Measurements from ENCODE around the gene SLC17A5. TPM values are rescaled to one million over a fixed set of nuclear protein-coding genes. Genes with fewer than 3 reads are reported as not detected.
"Not testable (repeated sequence)": the region's sequence is repeated elsewhere in the genome, so short reads cannot be mapped to it uniquely, and the experiment has no call there.

The SLC17A5 gene
- total and polyA plus RNA-seq, 2 donors (not counting 3 experiments of a cell fraction or from before 2014, with no cell fraction given): 15.2 to 18.7 TPM

DNA sequence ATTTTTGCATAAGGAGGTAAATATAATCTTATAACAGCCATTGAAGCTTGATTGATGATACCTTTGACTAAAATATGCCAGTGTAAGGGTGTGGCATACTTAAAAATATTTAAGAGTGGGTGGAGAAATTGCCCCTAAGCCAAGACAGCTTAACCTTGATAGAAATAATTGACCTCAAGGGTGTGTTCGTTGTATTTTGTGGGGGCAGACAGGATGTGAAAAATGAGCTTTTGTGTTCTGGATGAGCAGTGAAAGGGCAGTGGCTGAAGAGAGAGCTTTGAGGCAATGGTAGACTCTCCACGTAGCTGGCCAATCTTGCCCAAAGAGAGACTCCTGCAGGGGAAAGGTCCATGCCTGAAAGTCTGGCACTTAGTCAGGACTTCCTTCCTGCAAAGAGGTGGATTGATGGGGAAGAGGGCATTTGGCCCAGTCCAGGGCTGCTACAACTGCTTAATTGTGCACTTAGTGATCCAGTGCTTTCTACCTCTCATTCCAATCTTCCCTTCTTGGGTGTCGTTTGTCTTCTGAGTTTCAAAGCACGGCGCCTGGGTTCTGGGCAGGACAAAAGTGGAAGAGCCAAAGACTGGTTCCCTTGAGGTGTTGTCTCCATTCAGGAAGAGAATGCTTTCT, 26.6 kb upstream of the SLC17A5 start:
- POLR2A ChIA-PET: no interaction called here
- Histone ChIP-seq H3K9me3 (replicated peaks; ENCODE audit: control insufficient read depth, insufficient read depth, low read length) (no peaks in the 10 kb centered on the region), H2AFZ (ENCODE audit: low read depth, low read length) (peak overlapping the region; percentile 4), H3K27ac (ENCODE audit: insufficient read depth, low read depth, low read length) (no peak overlapping the region), H3K4me2 (ENCODE audit: insufficient read depth, low read length) (no peak overlapping the region), H3K4me3 (replicated peaks in 1 of 3; ENCODE audit: insufficient read depth in 1 of 3, low read depth in 1 of 3, low read length in 3 of 3) (no peak overlapping the region), H4K20me1 (replicated peaks; ENCODE audit: control insufficient read depth, extremely low read depth, insufficient read depth, low read length) (no peaks in the 10 kb centered on the region), H3K27me3 (ENCODE audit: control insufficient read depth in 2 of 2, insufficient read depth in 2 of 2, low read length in 2 of 2) (no peaks in the 10 kb centered on the region), H3K36me3 (ENCODE audit: control insufficient read depth in 2 of 2, extremely low read depth in 1 of 2, insufficient read depth in 2 of 2, low read length in 2 of 2) (no peaks in the 10 kb centered on the region), H3K79me2 (ENCODE audit: control insufficient read depth, insufficient read depth, low read length) (no peaks in the 10 kb centered on the region), H3K9ac (replicated peaks; ENCODE audit: extremely low read depth, insufficient read depth, low read length) (no peak overlapping the region), H3K4me1 (ENCODE audit: control insufficient read depth, extremely low read depth, insufficient read depth, low read length) (peaks cover 3% of the 10 kb centered on the region), H3K9me1 (replicated peaks; ENCODE audit: control insufficient read depth, extremely low read depth, insufficient read depth, low read length) (no peaks in the 10 kb centered on the region)
- CTCF ChIA-PET: interaction anchor here (0.5 to 10.0 kb wide), 7 partner anchors 11 to 1529 kb away, joined by 3 to 343 read pairs (median 3); no protein-coding TSS in a partner anchor
- no peak for FAIRE-seq
- BruUV-seq (replicated peaks): no TSS peak
- dilution Hi-C loops (cut with MboI; ENCODE audit: extremely low pct_ligation_motif_present, low sequenced_read_pairs) (no loop called here), intact Hi-C loops (cut with micrococcal nuclease) (no loop called here)
- no peak for DNase-seq (ENCODE audit: low read depth, low spot score)
- TF ChIP-seq, protein P1, sequence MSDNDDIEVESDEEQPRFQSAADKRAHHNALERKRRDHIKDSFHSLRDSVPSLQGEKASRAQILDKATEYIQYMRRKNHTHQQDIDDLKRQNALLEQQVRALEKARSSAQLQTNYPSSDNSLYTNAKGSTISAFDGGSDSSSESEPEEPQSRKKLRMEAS (IDR thresholded peaks at IDR 0.05; ENCODE audit: insufficient read depth, insufficient read length): no peak
- TF ChIP-seq GATA2 (IDR thresholded peaks at IDR 0.05; ENCODE audit: insufficient read depth, insufficient read length, low read depth, low read length) (no peak), CTCF (IDR thresholded peaks at IDR 0.05; ENCODE audit: extremely low read depth in 1 of 2, insufficient read depth in 1 of 2, low read depth in 1 of 2, low read length in 2 of 2) (no peak), JUN (IDR thresholded peaks at IDR 0.05; ENCODE audit: borderline replicate concordance, insufficient read depth, insufficient read length, low read depth) (no peak), POLR2A (IDR thresholded peaks at IDR 0.05; ENCODE audit: low read depth, low read length) (no peak), FOS (IDR thresholded peaks at IDR 0.05; ENCODE audit: borderline replicate concordance, insufficient read depth, low read length) (no peak), MYC (IDR thresholded peaks at IDR 0.05; ENCODE audit: low read depth, low read length) (no peak)

DNA sequence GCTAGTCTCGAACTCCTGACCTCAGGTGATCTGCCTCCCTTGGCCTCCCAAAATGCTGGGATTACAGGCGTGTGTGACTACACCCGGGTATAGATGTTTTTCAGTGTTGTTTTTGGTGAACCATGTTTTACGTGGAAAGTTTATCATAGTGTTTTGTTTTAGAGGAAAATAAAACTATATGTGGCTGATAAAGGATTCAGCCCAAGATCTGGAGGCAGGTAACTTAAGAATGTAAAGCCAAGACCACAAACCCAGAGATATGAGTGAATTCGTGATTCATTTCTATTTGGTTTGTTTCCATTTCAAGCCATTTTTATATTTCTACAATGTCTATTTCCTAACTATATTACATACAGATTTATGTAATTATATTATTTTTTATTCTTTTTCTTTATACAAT, 26.1 kb upstream of the SLC17A5 start:
- H4K20me1 ChIP-seq (replicated peaks; ENCODE audit: control insufficient read depth, extremely low read depth, insufficient read depth, low read length); H2AFZ ChIP-seq (ENCODE audit: low read depth, low read length); H3K9me1 ChIP-seq (replicated peaks; ENCODE audit: control insufficient read depth, extremely low read depth, insufficient read depth, low read length); H3K36me3 ChIP-seq (ENCODE audit: control insufficient read depth in 2 of 2, extremely low read depth in 1 of 2, insufficient read depth in 2 of 2, low read length in 2 of 2); dilution Hi-C loops (cut with MboI; ENCODE audit: extremely low pct_ligation_motif_present, low sequenced_read_pairs); DNase-seq (ENCODE audit: low read depth, low spot score); H3K9ac ChIP-seq (replicated peaks; ENCODE audit: extremely low read depth, insufficient read depth, low read length); H3K4me3 ChIP-seq (replicated peaks in 1 of 3; ENCODE audit: insufficient read depth in 1 of 3, low read depth in 1 of 3, low read length in 3 of 3); BruUV-seq (replicated peaks); H3K27ac ChIP-seq (ENCODE audit: insufficient read depth, low read depth, low read length); H3K27me3 ChIP-seq (ENCODE audit: control insufficient read depth in 2 of 2, insufficient read depth in 2 of 2, low read length in 2 of 2); POLR2A ChIA-PET; H3K79me2 ChIP-seq (ENCODE audit: control insufficient read depth, insufficient read depth, low read length); H3K4me1 ChIP-seq (ENCODE audit: control insufficient read depth, extremely low read depth, insufficient read depth, low read length); H3K4me2 ChIP-seq (ENCODE audit: insufficient read depth, low read length); H3K9me3 ChIP-seq (replicated peaks; ENCODE audit: control insufficient read depth, insufficient read depth, low read length); FAIRE-seq: not testable (repeated sequence)
- CTCF ChIA-PET: interaction anchor here (0.5 to 10.0 kb wide), 4 partner anchors 27 to 1529 kb away, joined by 3 to 343 read pairs (median 4); no protein-coding TSS in a partner anchor
- intact Hi-C loops (cut with micrococcal nuclease): loop anchor here (5.0 kb wide), 1 partner anchor 1527 kb away; the partner anchor contains the start of gene COL12A1
